ENCODE measurements around the gene CRELD1.

DNA sequence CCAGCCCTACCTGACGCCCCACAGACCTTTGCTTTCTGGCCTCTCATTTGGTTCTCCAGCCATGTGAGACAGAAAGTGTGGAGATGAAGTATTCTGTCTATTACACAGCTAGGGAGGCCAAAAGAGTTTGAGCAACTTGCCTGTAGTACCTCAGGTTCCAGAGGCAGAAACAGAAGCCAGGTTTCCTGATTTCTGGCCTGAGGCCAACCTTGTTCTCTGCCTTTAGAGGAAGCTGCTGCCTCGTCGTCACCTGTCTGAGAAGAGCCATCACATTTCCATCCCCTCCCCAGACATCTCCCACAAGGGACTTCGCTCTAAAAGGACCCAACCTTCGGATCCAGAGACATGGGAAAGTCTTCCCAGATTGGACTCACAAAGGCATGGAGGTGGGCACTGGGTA lies 27.2 kb upstream of the CRELD1 start:
- no peak for TF ChIP-seq POLR2AphosphoS5 (IDR thresholded peaks at IDR 0.05; ENCODE audit: low read depth, low read length)
- no peak for TF ChIP-seq POLR2A (IDR thresholded peaks at IDR 0.05; ENCODE audit: low read depth, low read length)
- TF ChIP-seq TAF1 (IDR thresholded peaks at IDR 0.05; ENCODE audit: borderline replicate concordance, low read depth, low read length) = no peak
